ENCODE results near the gene SLC6A19. TPM values are rescaled to one million over a fixed set of nuclear protein-coding genes. Genes with fewer than 3 reads are reported as not detected.

Gene SLC6A19
- total and polyA plus RNA-seq, 9 of the 15 experiments (the other 6 are each of a cell fraction or from before 2014, with no cell fraction given): 0.03 to 1.6 (median 0.59) TPM

- TF ChIP-seq CTCFL (IDR thresholded peaks at IDR 0.05; ENCODE audit: borderline replicate concordance, insufficient read depth, low read depth, low read length, poor library complexity, severe bottlenecking) (peak; percentile 65), ZNF699 (CRISPR knock-in tag; IDR thresholded peaks at IDR 0.05; ENCODE audit: insufficient replicate concordance) (no peak), CBFA2T2 (conservative IDR thresholded peaks at IDR 0.05) (no peak), ZNF707 (CRISPR knock-in tag; conservative IDR thresholded peaks at IDR 0.05) (no peak), EWSR1 (IDR thresholded peaks at IDR 0.05; ENCODE audit: borderline replicate concordance, low read depth, partially characterized antibody) (no peak), JUND (IDR thresholded peaks at IDR 0.05; ENCODE audit: borderline replicate concordance, low read depth, low read length) (peak; percentile 98), JUND (tag; IDR thresholded peaks at IDR 0.05; ENCODE audit: borderline replicate concordance, low read depth, low read length) (peak; percentile 96; the same call in 2 of the 3 replicates), ZBTB11 (CRISPR knock-in tag; IDR thresholded peaks at IDR 0.05) (peak in 1 of 3 experiments; percentile 36; a peak in 1 of 6 replicates), DDX20 (tag; IDR thresholded peaks at IDR 0.05; ENCODE audit: low read depth) (no peak), SNRNP70 (optimal IDR thresholded peaks at IDR 0.05; ENCODE audit: low read depth, low read length) (no peak), MLLT1 (IDR thresholded peaks at IDR 0.05) (no peak), ID3 (CRISPR knock-in tag; IDR thresholded peaks at IDR 0.05) (no peak), ID3 (tag; IDR thresholded peaks at IDR 0.05) (no peak), MYBL2 (IDR thresholded peaks at IDR 0.05; ENCODE audit: low read depth) (no peak; the same call in 1 of the 2 replicates), MYBL2 (CRISPR knock-in tag; IDR thresholded peaks at IDR 0.05; ENCODE audit: borderline replicate concordance) (no peak), ZBTB33 (CRISPR knock-in tag; IDR thresholded peaks at IDR 0.05) (no peak)
These were observed 27.1 kb upstream of the SLC6A19 start (continued) for GRCh38 chr5:1174122-1174936.

All from K562 (cell line).